ENCODE data around the gene PDE11A. TPM values are rescaled to one million over a fixed set of nuclear protein-coding genes. Genes with fewer than 3 reads are reported as not detected.
"Not testable (repeated sequence)": the region's sequence is repeated elsewhere in the genome, so short reads cannot be mapped to it uniquely, and the experiment has no call there.

Gene PDE11A
- total RNA-seq, 1 donor from 2014 or later, result 25.6 TPM

GRCh38 chr2:178047391-178047790, 25.2 kb downstream of the PDE11A start:
- Mint-ChIP-seq H3K27ac (no peak overlapping the region), H3K27me3 (ENCODE audit: low read depth) (peaks cover 42% of the 10 kb centered on the region), H3K36me3 (no peaks in the 10 kb centered on the region), H3K4me1 (no peaks in the 10 kb centered on the region), H3K4me3 (no peak overlapping the region), H3K9me3 (no peaks in the 10 kb centered on the region)
- no peak for DNase-seq (ENCODE audit: low spot score in 2 of 2, unreplicated experiment in 2 of 2)
- no peak for TF ChIP-seq CTCF (IDR thresholded peaks at IDR 0.05; ENCODE audit: unreplicated experiment)

GRCh38 chr2:178044836-178045235, 27.7 kb downstream of the PDE11A start:
- no peak for TF ChIP-seq CTCF (IDR thresholded peaks at IDR 0.05; ENCODE audit: unreplicated experiment)
- no peaks in the 10 kb centered on the region for H3K9me3 Mint-ChIP-seq
- H3K36me3 Mint-ChIP-seq, result no peaks in the 10 kb centered on the region
- H3K27ac Mint-ChIP-seq, result no peak overlapping the region
- no peak for DNase-seq (ENCODE audit: low spot score in 2 of 2, unreplicated experiment in 2 of 2)
- H3K4me3 Mint-ChIP-seq, result no peak overlapping the region
- H3K27me3 Mint-ChIP-seq (ENCODE audit: low read depth), result peaks cover 27% of the 10 kb centered on the region
- no peaks in the 10 kb centered on the region for H3K4me1 Mint-ChIP-seq

- Mint-ChIP-seq H3K27me3 (ENCODE audit: low read depth) (peaks cover 20% of the 10 kb centered on the region), H3K27ac (no peak overlapping the region), H3K36me3 (no peaks in the 10 kb centered on the region), H3K4me1 (no peaks in the 10 kb centered on the region), H3K9me3 (no peaks in the 10 kb centered on the region), H3K4me3 (no peak overlapping the region)
- DNase-seq (ENCODE audit: low spot score in 2 of 2, unreplicated experiment in 2 of 2), result no peak
- no peak for TF ChIP-seq CTCF (IDR thresholded peaks at IDR 0.05; ENCODE audit: unreplicated experiment)
Measured at GRCh38 chr2:178043266-178043665, 29.3 kb downstream of the PDE11A start.

GRCh38 chr2:178033583-178033982, 39.0 kb downstream of the PDE11A start:
- not testable (repeated sequence) for H3K36me3 Mint-ChIP-seq; H3K27ac Mint-ChIP-seq; H3K4me3 Mint-ChIP-seq; H3K27me3 Mint-ChIP-seq (ENCODE audit: low read depth); H3K4me1 Mint-ChIP-seq; DNase-seq (ENCODE audit: low spot score in 2 of 2, unreplicated experiment in 2 of 2)
- H3K9me3 Mint-ChIP-seq, result peaks cover 39% of the 10 kb centered on the region

- Mint-ChIP-seq H3K27ac (no peak overlapping the region), H3K4me1 (no peaks in the 10 kb centered on the region), H3K36me3 (no peaks in the 10 kb centered on the region), H3K27me3 (ENCODE audit: low read depth) (no peaks in the 10 kb centered on the region), H3K9me3 (peaks cover 13% of the 10 kb centered on the region), H3K4me3 (no peak overlapping the region)
- no peak for DNase-seq (ENCODE audit: low spot score in 2 of 2, unreplicated experiment in 2 of 2)
- TF ChIP-seq CTCF (IDR thresholded peaks at IDR 0.05; ENCODE audit: unreplicated experiment), result no peak
Measured at GRCh38 chr2:178029342-178029741, 43.2 kb downstream of the PDE11A start.

- Mint-ChIP-seq H3K27me3 (ENCODE audit: low read depth) (no peaks in the 10 kb centered on the region), H3K9me3 (no peaks in the 10 kb centered on the region), H3K4me1 (no peaks in the 10 kb centered on the region), H3K4me3 (no peak overlapping the region), H3K27ac (no peak overlapping the region), H3K36me3 (no peaks in the 10 kb centered on the region)
- DNase-seq (ENCODE audit: low spot score in 2 of 2, unreplicated experiment in 2 of 2), result no peak
- no peak for TF ChIP-seq CTCF (IDR thresholded peaks at IDR 0.05; ENCODE audit: unreplicated experiment)
Measured at GRCh38 chr2:178025551-178026185, 46.9 kb downstream of the PDE11A start.
